Adrenal gland (tissue), 12 donors: ENCODE data around the gene PDXP. TPM values are rescaled to one million over a fixed set of nuclear protein-coding genes. Genes with fewer than 3 reads are reported as not detected.

Experiments
- DNase-seq, 7 donors: peaks; one replicate each; pipeline ENCODE4 v3.0.0-alpha.2; 2019 to 2020
- H3K27ac ChIP-seq, 5 donors: fragments of 200-600 bp; sonication (generic) in 4 of 5; 1 replicate in 3 of 5; 2 replicates in 2 of 5; pipeline versions ENCODE4 v1.5.1 to v1.8.0; 2016 to 2020; ENCODE audit warnings: mild to moderate bottlenecking in 1 of 5
- H3K27me3 ChIP-seq: fragments of 200-600 bp; 2 replicates; pipeline ENCODE4 v1.8.0; 2021
- H3K36me3 ChIP-seq, 2 donors: fragments of 200-600 bp; replicated peaks in 1 of 2; 1 replicate in 1 of 2; 2 replicates in 1 of 2; pipeline versions ENCODE4 v1.5.1 to v1.8.0; 2018 to 2022
- H3K4me1 ChIP-seq, 2 donors: fragments of 200-600 bp; replicated peaks in 1 of 2; 1 replicate in 1 of 2; 2 replicates in 1 of 2; pipeline versions ENCODE4 v1.5.1 to v1.8.0; 2018 to 2021
- H3K4me3 ChIP-seq, 4 donors: fragments of 200-600 bp; sonication (generic) in 3 of 4; one replicate each; pipeline ENCODE4 v1.5.1; 2016 to 2018
- H3K9me3 ChIP-seq, 3 donors: fragments of 200-600 bp; sonication (generic) in 1 of 3; replicated peaks in 1 of 3; 1 replicate in 2 of 3; 2 replicates in 1 of 3; pipeline versions ENCODE4 v1.5.1 to v1.8.0; 2016 to 2021
- POLR2A ChIP-seq, 2 donors: fragments of 450-650 bp; IDR thresholded peaks; one replicate each; pipeline ENCODE4 v1.6.1; 2017; ENCODE audit warnings: antibody characterized with exemption in 2 of 2, mild to moderate bottlenecking in 2 of 2, moderate library complexity in 1 of 2
- WGBS, 4 donors: extraction: QIAGEN DNeasy Blood & Tissue Kit in 2 of 4; methylation state at CpG; one replicate each; pipeline versions ENCODE4 v1.1.5 to v1.1.7; 2013 to 2017; 5-methylcytosine and 5-hydroxymethylcytosine counted together
- intact Hi-C, 2 donors: fragments of 100-400 bp; cut with DNase I; formaldehyde crosslinking; loops; one replicate each; pipeline versions ENCODE4 v1.14.1 to v1.15.0; 2022 to 2023
- polyA plus RNA-seq, 3 donors: library from polyadenylated mRNA; stranded (reverse); fragments of 200-250 nt in 2 of 3; fragments of 350-450 nt in 1 of 3; fragmentation: Illumina TruSeq in 1 of 3; extraction: RNeasy Lipid Tissue Mini Kit (QIAGEN cat#74804) in 1 of 3; gene quantifications; one replicate each; pipeline ENCODE4 v1.2.3, GENCODE V29; 2013 to 2014
- total RNA-seq, 9 donors: library from RNA; depleted of rRNA in 4 of 9; stranded (reverse); fragments of >200 nt in 4 of 9; fragments of 120-200 nt in 1 of 9; fragmentation: NEBNext Ultra II Directional in 1 of 9; extraction: Animal tissue kit (Norgen Biotek cat#: 25700) in 1 of 9; gene quantifications; one replicate each; pipeline versions ENCODE4 v1.1.0 to v1.2.4, GENCODE V29; 2013 to 2023
- TF ChIP-seq, protein P1 (sequence below), 6 experiments: fragments of 450-650 bp in 4 of 6; fragments of 200-600 bp in 2 of 6; sonication (generic) in 1 of 6; IDR thresholded peaks; 1 replicate in 5 of 6; 2 replicates in 1 of 6; pipeline versions ENCODE4 v1.5.1 to v1.8.0; 2016 to 2021; ENCODE audit warnings: antibody characterized with exemption in 6 of 6, mild to moderate bottlenecking in 2 of 6, moderate library complexity in 1 of 6
- donor health status: healthy with polysubstance abuse.
- donor health status: Bipolar disorder and iron deficiency.
- donor health status: DM: yes; HTN: yes; CAD: no.
- donor health status: DM: no; HTN: no; CAD: no.
- donor health status: DM: no; HTN: no; CAD: no.
- donor health status: DM: yes; HTN: yes; CAD: no.

Gene PDXP
- total and polyA plus RNA-seq, 12 donors: 10.0 to 49.7 (median 20.2) TPM

DNA sequence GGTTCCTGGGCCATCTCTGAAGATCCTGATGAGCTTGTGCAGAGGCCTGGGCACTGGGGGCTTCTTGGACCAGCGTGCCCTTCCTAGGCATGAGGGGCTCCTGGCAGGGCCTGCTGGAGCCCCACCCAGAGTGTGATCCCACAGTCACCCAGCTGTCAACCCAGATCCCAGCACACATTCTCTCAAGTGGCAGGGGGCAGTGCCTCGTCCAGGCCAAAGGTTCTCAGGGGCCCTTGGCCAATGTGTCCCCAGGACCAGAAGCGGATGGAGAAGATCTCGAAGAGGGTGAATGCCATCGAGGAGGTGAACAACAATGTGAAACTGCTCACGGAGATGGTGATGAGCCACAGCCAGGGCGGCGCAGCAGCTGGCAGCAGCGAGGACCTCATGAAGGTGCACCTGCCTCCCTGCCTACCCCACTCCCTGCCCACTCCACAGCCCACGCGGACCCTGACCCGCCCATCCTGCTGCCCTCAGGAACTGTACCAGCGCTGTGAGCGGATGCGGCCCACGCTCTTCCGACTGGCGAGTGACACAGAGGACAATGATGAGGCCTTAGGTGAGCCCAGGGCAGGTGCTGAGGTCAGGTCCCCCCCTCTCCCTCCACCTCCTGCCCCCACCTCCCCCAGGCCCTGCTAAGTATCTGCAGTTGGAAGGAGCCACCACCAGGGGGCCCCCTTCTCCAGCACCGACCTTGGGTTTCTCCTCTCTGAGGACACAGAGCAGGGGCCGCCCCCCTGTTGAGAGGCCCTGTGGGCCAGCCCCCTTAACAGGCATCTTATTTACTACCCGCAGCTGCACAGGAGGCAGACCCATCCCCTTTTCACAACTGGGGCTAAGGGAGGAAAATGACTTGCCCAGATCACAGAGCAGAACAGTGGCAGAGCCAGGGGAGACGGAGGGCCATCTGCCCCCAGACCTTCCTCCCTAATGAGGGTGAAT lies 35.2 kb upstream of the PDXP start:
- WGBS, 4 donors: 62 to 69% (median 63%) methylated on average over 13 to 22 of the region's 22 CpGs
- Histone ChIP-seq H3K4me3 (no peak overlapping the region), H3K9me3 (no peaks in the 10 kb centered on the region), H3K27ac (peak overlapping the region in 1 of 5 donors; percentile 21), H3K27me3 (no peaks in the 10 kb centered on the region), H3K4me1 (peaks cover 0 to 19% of the 10 kb centered on the region in 2 donors), H3K36me3 (peaks cover 0 to 38% of the 10 kb centered on the region in 2 donors)
- DNase-seq: peak in 6 of 7 donors; percentile 59 to 85 (median 70)
- TF ChIP-seq POLR2A (IDR thresholded peaks at IDR 0.05): no peak
- TF ChIP-seq, protein P1, sequence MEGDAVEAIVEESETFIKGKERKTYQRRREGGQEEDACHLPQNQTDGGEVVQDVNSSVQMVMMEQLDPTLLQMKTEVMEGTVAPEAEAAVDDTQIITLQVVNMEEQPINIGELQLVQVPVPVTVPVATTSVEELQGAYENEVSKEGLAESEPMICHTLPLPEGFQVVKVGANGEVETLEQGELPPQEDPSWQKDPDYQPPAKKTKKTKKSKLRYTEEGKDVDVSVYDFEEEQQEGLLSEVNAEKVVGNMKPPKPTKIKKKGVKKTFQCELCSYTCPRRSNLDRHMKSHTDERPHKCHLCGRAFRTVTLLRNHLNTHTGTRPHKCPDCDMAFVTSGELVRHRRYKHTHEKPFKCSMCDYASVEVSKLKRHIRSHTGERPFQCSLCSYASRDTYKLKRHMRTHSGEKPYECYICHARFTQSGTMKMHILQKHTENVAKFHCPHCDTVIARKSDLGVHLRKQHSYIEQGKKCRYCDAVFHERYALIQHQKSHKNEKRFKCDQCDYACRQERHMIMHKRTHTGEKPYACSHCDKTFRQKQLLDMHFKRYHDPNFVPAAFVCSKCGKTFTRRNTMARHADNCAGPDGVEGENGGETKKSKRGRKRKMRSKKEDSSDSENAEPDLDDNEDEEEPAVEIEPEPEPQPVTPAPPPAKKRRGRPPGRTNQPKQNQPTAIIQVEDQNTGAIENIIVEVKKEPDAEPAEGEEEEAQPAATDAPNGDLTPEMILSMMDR (IDR thresholded peaks at IDR 0.05): peak; percentile 47 to 90 (median 66)
- intact Hi-C loops: loop anchor here (5.0 kb wide), 2 partner anchors 59 to 169 kb away; no protein-coding TSS in a partner anchor

DNA sequence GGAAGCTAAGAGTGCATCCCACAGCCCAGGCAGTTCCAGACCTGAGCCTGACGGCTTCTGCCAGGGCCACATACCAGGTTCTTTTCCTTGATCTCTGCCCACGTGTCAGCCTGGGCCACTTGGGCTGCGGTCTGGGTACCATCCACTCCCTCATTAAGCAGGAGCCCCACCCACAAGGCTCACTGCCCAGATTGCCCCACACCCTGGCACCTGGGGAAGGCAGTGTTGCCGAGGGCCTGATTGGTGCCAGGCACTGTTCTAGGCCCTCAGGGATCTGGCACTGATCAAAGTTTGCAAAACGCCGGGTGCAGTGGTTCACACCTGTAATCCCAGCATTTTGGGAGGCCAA lies 34.5 kb upstream of the PDXP start:
- TF ChIP-seq POLR2A (IDR thresholded peaks at IDR 0.05): no peak
- TF ChIP-seq, protein P1 (IDR thresholded peaks at IDR 0.05): no peak
- intact Hi-C loops: loop anchor here (5.0 kb wide), 2 partner anchors 58 to 168 kb away; no protein-coding TSS in a partner anchor
- Histone ChIP-seq H3K27me3 (no peaks in the 10 kb centered on the region), H3K4me3 (no peak overlapping the region), H3K36me3 (peaks cover 0 to 38% of the 10 kb centered on the region in 2 donors), H3K9me3 (no peaks in the 10 kb centered on the region), H3K4me1 (peaks cover 0 to 19% of the 10 kb centered on the region in 2 donors), H3K27ac (peak overlapping the region in 1 of 5 donors; percentile 21)
- WGBS, 4 donors: 75 to 79% (median 79%) methylated on average over 2 to 6 of the region's 6 CpGs; no CpG with 5 or more reads in 1 of the 4 donors
- DNase-seq: no peak

DNA sequence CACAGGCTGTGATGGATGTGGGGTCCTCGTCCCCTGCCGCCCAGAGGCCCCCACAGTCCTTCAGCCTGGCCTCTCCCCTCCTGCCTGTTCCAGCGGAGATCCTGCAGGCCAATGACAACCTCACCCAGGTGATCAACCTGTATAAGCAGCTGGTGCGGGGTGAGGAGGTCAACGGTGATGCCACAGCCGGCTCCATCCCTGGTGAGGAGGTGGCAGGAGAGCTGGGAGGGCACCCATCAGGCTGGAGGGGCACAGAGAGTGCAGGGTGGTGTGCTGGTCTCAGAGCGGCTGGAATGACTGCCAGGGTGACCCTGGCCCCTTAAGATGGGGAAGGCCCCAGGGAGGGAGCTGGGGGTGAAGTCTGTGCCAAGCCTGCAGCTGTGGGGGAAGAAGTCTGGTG lies 33.6 kb upstream of the PDXP start:
- TF ChIP-seq, protein P1 (IDR thresholded peaks at IDR 0.05): no peak
- no peak for TF ChIP-seq POLR2A (IDR thresholded peaks at IDR 0.05)
- Histone ChIP-seq H3K9me3 (no peaks in the 10 kb centered on the region), H3K4me3 (no peak overlapping the region), H3K4me1 (peaks cover 0 to 19% of the 10 kb centered on the region in 2 donors), H3K36me3 (peaks cover 0 to 40% of the 10 kb centered on the region in 2 donors), H3K27ac (peak overlapping the region in 1 of 5 donors; percentile 40), H3K27me3 (no peaks in the 10 kb centered on the region)
- 87 to 95% (median 92%) methylated on average over 5 to 7 of the region's 7 CpGs for WGBS, 4 donors
- DNase-seq: no peak
- intact Hi-C loops: loop anchor here (5.0 kb wide), 2 partner anchors 57 to 167 kb away; no protein-coding TSS in a partner anchor

DNA sequence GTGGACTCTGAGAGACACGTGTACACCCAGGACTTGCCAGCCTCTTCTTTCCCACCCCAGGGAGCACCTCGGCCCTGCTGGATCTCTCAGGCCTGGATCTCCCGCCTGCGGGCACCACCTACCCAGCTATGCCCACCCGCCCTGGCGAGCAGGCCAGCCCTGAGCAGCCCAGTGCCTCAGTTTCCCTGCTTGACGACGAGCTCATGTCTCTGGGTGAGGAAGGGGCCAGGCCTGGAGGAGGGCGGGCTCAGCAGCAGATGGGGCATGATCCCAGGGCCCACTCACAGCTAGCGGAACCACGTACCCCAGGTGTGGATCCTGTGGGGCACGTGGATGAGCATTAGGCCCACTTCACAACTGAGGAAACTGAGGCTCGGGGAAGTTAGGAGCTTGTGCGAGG lies 32.8 kb upstream of the PDXP start:
- H3K27me3 ChIP-seq: no peaks in the 10 kb centered on the region
- peaks cover 0 to 31% of the 10 kb centered on the region in 2 donors for H3K36me3 ChIP-seq
- DNase-seq: no peak
- intact Hi-C loops: no loop called here
- H3K4me3 ChIP-seq: no peak overlapping the region
- WGBS, 4 donors: 88 to 93% (median 89%) methylated on average over 9 to 14 of the region's 14 CpGs
- peaks cover 0 to 19% of the 10 kb centered on the region in 2 donors for H3K4me1 ChIP-seq
- peak overlapping the region in 1 of 5 donors; percentile 69 for H3K27ac ChIP-seq
- TF ChIP-seq POLR2A (IDR thresholded peaks at IDR 0.05): no peak
- TF ChIP-seq, protein P1 (IDR thresholded peaks at IDR 0.05): no peak
- no peaks in the 10 kb centered on the region for H3K9me3 ChIP-seq
